Caco-2 (cell line): ENCODE measurements around the gene CD300LB. TPM values are rescaled to one million over a fixed set of nuclear protein-coding genes. Genes with fewer than 3 reads are reported as not detected.

Source experiments
- BruUV-seq: library from RNA; stranded (reverse); fragments of 400-500 nt; replicated peaks from 2 replicates; lab custom pipeline; 2021; lab: Mats Ljungman, UMichigan
- CTCF ChIA-PET: fragments of 300-600 bp; sonication (Branson Sonifier 250); formaldehyde crosslinking; loops from one replicate; lab custom pipeline; 2022; ENCODE audit warnings: antibody characterized with exemption; lab: Charles Lee
- POLR2A ChIA-PET: fragments of 300-600 bp; sonication (Branson Sonifier 250); formaldehyde crosslinking; loops from one replicate; lab custom pipeline; 2022; ENCODE audit warnings: antibody characterized with exemption; lab: Charles Lee
- DNase-seq, 2 experiments: peaks; one replicate each; pipeline versions ENCODE4 v3.0.0 to v3.0.0-alpha.2; 2020 to 2022
- H3K27me3 ChIP-seq: replicated peaks from 2 replicates; pipeline ENCODE4 v1.6.0; 2011; ENCODE audit warnings: low read length; ENCODE audit not compliant: control insufficient read depth, insufficient read depth
- H3K36me3 ChIP-seq: 2 replicates; pipeline ENCODE4 v1.5.1; 2011; ENCODE audit warnings: low read length; ENCODE audit not compliant: control insufficient read depth, insufficient read depth
- H3K4me1 ChIP-seq: fragments of 250-450 bp; sonication (Bioruptor Pico); 2 replicates; pipeline ENCODE4 v1.5.1; 2020; ENCODE audit warnings: mild to moderate bottlenecking
- H3K4me3 ChIP-seq: 2 replicates; pipeline ENCODE4 v1.5.1; 2011; ENCODE audit warnings: low read depth, mild to moderate bottlenecking, control low read depth, low read length
- H3K9me3 ChIP-seq: fragments of 250-450 bp; sonication (Bioruptor Pico); 2 replicates; pipeline ENCODE4 v1.5.1; 2020; ENCODE audit warnings: mild to moderate bottlenecking, moderate library complexity
- H3K27ac Mint-ChIP-seq: one replicate; pipeline ENCODE4 v1.8.0; 2022; ENCODE audit warnings: mixed read lengths; ENCODE audit not compliant: unreplicated experiment
- H3K27me3 Mint-ChIP-seq: one replicate; pipeline ENCODE4 v1.8.0; 2022; ENCODE audit warnings: mixed read lengths; ENCODE audit not compliant: insufficient read depth, unreplicated experiment
- H3K36me3 Mint-ChIP-seq: one replicate; pipeline ENCODE4 v1.8.0; 2022; ENCODE audit warnings: mild to moderate bottlenecking, mixed read lengths; ENCODE audit not compliant: insufficient read depth, unreplicated experiment
- H3K4me1 Mint-ChIP-seq: one replicate; pipeline ENCODE4 v1.8.0; 2022; ENCODE audit warnings: low read depth, mixed read lengths; ENCODE audit not compliant: unreplicated experiment
- H3K4me3 Mint-ChIP-seq: one replicate; pipeline ENCODE4 v1.8.0; 2022; ENCODE audit warnings: mild to moderate bottlenecking, moderate library complexity, mixed read lengths; ENCODE audit not compliant: unreplicated experiment
- H3K9me3 Mint-ChIP-seq: one replicate; pipeline ENCODE4 v1.8.0; 2022; ENCODE audit warnings: mixed read lengths; ENCODE audit not compliant: unreplicated experiment
- intact Hi-C: fragments of 100-400 bp; cut with micrococcal nuclease; formaldehyde crosslinking; loops from one replicate; pipeline ENCODE4 v1.10.0; 2022; ENCODE audit not compliant: unreplicated experiment
- total RNA-seq: library from RNA; stranded (reverse); gene quantifications from 2 replicates; pipeline ENCODE4 v1.2.3, GENCODE V29; 2022
- TF ChIP-seq, protein P1 (sequence below), 2 experiments: fragments of 200-600 bp in 1 of 2; IDR thresholded peaks; 1 replicate in 1 of 2; 2 replicates in 1 of 2; pipeline versions ENCODE4 v1.5.1 to v1.8.0; 2011 to 2022; ENCODE audit warnings: antibody characterized with exemption in 1 of 2, control low read depth in 1 of 2, inconsistent platforms in 1 of 2, low read depth in 1 of 2, low read length in 1 of 2, mild to moderate bottlenecking in 1 of 2, moderate library complexity in 1 of 2; ENCODE audit not compliant: insufficient read depth in 1 of 2, severe bottlenecking in 1 of 2, unreplicated experiment in 1 of 2

Gene CD300LB
- total RNA-seq, 1 experiment from 2014 or later = not detected

DNA sequence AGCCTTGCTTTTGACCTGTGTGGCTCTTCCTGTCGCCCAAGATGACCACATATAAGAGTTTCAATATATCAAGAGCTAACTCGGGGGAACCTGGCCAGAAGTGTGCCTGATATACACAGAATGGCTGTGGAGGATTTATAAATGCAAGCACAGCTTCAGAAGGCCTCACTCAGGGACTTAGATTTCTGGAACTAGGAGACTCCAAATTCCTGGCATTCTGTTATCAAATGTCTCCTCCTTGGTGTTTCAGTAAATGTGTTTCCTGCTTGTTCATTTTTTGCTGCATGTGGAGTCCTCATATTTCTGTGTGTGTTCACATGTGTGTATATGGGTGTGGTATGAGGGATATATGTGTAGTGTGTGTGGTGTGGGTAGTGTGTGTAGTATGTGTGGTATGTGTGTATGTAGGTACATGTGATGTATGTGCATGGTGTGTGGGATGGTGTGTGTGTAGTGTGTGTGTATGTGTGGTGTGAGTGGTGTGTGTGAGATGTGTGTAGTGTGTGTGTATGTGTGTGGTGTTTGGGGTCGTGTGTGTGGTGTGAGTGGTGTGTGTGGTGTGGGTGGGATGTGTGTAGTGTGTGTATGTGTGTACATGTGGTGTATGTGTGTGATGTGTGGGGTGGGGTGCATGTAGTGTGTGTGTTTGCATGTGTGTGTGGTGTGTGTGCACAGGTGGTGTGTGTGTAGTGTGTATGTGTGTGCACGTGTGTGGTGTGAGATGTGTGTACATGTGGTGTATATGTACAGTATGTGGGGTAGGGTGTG is 37.0 kb upstream of the CD300LB start:
- Histone ChIP-seq H3K9me3 (no peaks in the 10 kb centered on the region), H3K4me3 (no peak overlapping the region), H3K36me3 (no peaks in the 10 kb centered on the region), H3K4me1 (no peaks in the 10 kb centered on the region), H3K27me3 (no peaks in the 10 kb centered on the region; the same call in 1 of the 2 replicates)
- TF ChIP-seq, protein P1, sequence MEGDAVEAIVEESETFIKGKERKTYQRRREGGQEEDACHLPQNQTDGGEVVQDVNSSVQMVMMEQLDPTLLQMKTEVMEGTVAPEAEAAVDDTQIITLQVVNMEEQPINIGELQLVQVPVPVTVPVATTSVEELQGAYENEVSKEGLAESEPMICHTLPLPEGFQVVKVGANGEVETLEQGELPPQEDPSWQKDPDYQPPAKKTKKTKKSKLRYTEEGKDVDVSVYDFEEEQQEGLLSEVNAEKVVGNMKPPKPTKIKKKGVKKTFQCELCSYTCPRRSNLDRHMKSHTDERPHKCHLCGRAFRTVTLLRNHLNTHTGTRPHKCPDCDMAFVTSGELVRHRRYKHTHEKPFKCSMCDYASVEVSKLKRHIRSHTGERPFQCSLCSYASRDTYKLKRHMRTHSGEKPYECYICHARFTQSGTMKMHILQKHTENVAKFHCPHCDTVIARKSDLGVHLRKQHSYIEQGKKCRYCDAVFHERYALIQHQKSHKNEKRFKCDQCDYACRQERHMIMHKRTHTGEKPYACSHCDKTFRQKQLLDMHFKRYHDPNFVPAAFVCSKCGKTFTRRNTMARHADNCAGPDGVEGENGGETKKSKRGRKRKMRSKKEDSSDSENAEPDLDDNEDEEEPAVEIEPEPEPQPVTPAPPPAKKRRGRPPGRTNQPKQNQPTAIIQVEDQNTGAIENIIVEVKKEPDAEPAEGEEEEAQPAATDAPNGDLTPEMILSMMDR (IDR thresholded peaks at IDR 0.05; ENCODE audit: insufficient read depth in 1 of 2, low read depth in 1 of 2, low read length in 1 of 2, severe bottlenecking in 1 of 2, unreplicated experiment in 1 of 2) = no peak
- Mint-ChIP-seq H3K4me3 (no peak overlapping the region), H3K27me3 (peaks cover 24% of the 10 kb centered on the region), H3K27ac (no peak overlapping the region), H3K9me3 (peaks cover 20% of the 10 kb centered on the region), H3K4me1 (peaks cover 6% of the 10 kb centered on the region), H3K36me3 (no peaks in the 10 kb centered on the region)
- no TSS peak for BruUV-seq
- CTCF ChIA-PET = interaction anchor here (0.6 kb wide), 1 partner anchor 33 kb away, joined by 4 read pairs; no protein-coding TSS in a partner anchor
- intact Hi-C loops = no loop called here
- DNase-seq = no peak
- POLR2A ChIA-PET = no interaction called here

DNA sequence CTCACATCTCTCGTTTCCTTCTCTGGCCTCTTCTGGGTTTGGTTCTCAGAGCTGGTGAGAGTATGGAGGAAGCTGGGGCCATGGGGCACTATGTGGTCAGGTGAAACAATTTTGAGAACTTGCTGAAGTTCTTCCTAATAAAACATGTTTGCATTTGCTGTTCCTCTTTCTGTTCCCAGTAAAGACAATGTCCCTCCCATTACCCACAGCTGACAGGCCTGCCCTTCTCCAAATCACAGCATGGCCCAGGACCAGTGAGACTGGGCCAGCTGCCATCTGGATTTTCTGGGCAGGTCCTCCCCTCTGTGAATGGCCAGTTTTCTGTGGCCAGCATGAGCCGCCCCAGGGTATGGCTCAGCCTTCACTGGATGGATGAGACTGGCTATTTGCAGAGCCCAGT is 36.1 kb upstream of the CD300LB start, which contains the start of gene CD300H:
Gene CD300H, minus strand, starts transcription at position 113 of the 400 bp plus-strand sequence.
- no peak within 1 kb of the TSS for H3K27ac Mint-ChIP-seq
- intact Hi-C loops = no loop called here
- H3K27me3 Mint-ChIP-seq = peaks cover 26% of the 10 kb centered on the region

DNA sequence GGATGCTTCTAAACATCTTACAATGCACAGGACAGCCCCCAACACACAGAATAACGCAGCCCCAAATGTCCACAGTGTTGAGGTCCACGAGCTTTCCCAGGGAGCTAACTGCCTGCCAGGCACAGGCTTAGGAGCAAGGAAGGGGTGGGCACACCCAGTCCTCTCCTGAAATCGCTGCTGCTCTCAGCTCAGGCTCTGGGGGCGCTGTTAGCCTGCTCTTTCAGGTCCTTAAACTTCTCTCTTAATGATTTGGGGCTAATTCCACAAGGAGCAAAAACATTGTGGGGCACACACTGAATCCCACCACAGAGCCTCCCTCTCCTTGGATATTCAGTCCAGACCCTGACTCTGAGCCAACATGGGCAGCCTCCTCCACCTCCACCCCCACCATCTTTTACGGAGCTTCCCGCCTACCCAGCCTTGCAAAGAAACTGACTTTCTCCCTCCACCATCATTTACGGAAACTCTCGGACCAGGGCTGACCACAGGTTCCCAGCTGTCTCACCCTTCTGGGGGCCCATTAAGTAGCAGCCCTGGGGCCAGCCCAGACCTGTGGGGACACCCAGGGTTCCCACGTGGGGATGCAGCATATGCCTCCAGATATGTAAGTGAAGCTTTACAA is 35.0 kb upstream of the CD300LB start:
- BruUV-seq = no TSS peak
- POLR2A ChIA-PET = no interaction called here
- no peaks in the 10 kb centered on the region; the same call in none of the 2 replicates for H3K27me3 ChIP-seq
- intact Hi-C loops = no loop called here
- TF ChIP-seq, protein P1 (IDR thresholded peaks at IDR 0.05; ENCODE audit: insufficient read depth in 1 of 2, low read depth in 1 of 2, low read length in 1 of 2, severe bottlenecking in 1 of 2, unreplicated experiment in 1 of 2) = peak; percentile 73 to 76
- H3K4me1 ChIP-seq = no peaks in the 10 kb centered on the region
- Mint-ChIP-seq H3K4me3 (no peak overlapping the region), H3K4me1 (peaks cover 6% of the 10 kb centered on the region), H3K9me3 (peaks cover 24% of the 10 kb centered on the region), H3K36me3 (no peaks in the 10 kb centered on the region), H3K27ac (no peak overlapping the region), H3K27me3 (peaks cover 33% of the 10 kb centered on the region)
- H3K36me3 ChIP-seq = no peaks in the 10 kb centered on the region
- DNase-seq = peak in 1 of 2 experiments; percentile 47
- no peak overlapping the region for H3K4me3 ChIP-seq
- no peaks in the 10 kb centered on the region for H3K9me3 ChIP-seq
- CTCF ChIA-PET = interaction anchor here (0.5 to 1.4 kb wide), 7 partner anchors 14 to 246 kb away, joined by 3 to 6 read pairs (median 5); partner anchors contain the start of gene NAT9

More for the DNA sequence above, 36.1 kb upstream of the CD300LB start, which contains the start of gene CD300H:
- H3K4me1 ChIP-seq = no peaks in the 10 kb centered on the region
- no peaks in the 10 kb centered on the region for H3K36me3 Mint-ChIP-seq
- CTCF ChIA-PET = interaction anchor here (0.6 kb wide), 1 partner anchor 32 kb away, joined by 4 read pairs; no protein-coding TSS in a partner anchor
- no peak for DNase-seq
- no peaks in the 10 kb centered on the region; the same call in 1 of the 2 replicates for H3K27me3 ChIP-seq
- no peak within 1 kb of the TSS for H3K4me3 Mint-ChIP-seq
- H3K4me1 Mint-ChIP-seq = peaks cover 6% of the 10 kb centered on the region
- POLR2A ChIA-PET = no interaction called here
- TF ChIP-seq, protein P1 (IDR thresholded peaks at IDR 0.05; ENCODE audit: insufficient read depth in 1 of 2, low read depth in 1 of 2, low read length in 1 of 2, severe bottlenecking in 1 of 2, unreplicated experiment in 1 of 2) = no peak
- H3K36me3 ChIP-seq = no peaks in the 10 kb centered on the region
- BruUV-seq = no TSS peak
- H3K9me3 ChIP-seq = no peaks in the 10 kb centered on the region
- peaks cover 24% of the 10 kb centered on the region for H3K9me3 Mint-ChIP-seq
- no peak within 1 kb of the TSS for H3K4me3 ChIP-seq
